Measurements from ENCODE around the gene CREB5. TPM values are rescaled to one million over a fixed set of nuclear protein-coding genes. Genes with fewer than 3 reads are reported as not detected.

CREB5 gene
- total RNA-seq, 1 experiment from 2014 or later = 1.3 TPM

DNA sequence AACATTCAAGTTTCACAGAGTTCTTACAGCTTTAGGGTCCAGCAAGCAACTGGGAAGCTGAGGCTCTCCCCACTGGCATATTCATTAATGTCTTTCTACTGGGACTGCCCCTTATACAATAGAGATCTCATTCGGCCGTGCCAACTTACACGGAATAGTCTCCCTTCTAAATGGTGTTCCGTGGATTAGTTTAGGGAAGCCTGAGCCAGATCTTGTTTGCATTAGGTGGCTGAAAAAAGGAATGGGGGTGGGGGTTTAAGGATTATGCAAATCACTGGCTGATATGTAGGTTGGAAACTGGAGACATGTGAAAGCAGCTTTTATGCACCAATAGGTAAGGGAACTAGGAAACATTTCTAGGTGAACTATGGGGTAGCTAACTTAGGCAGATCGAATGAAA is 327.5 kb downstream of the CREB5 start:
- H3K27me3 Mint-ChIP-seq (ENCODE audit: low read depth) = no peaks in the 10 kb centered on the region; the same call in 1 of the 2 replicates
- POLR2A ChIA-PET = no interaction called here
- DNase-seq (ENCODE audit: low spot score) = no peak
- peaks cover 3% of the 10 kb centered on the region; the same call in 1 of the 2 replicates for H3K9me3 Mint-ChIP-seq
- H3K4me3 Mint-ChIP-seq = no peak overlapping the region
- peak; percentile 26 for ATAC-seq
- H3K27ac Mint-ChIP-seq = peak overlapping the region; percentile 7; the same call in 1 of the 2 replicates
- no peak for TF ChIP-seq ZNF423 (CRISPR knock-in tag; IDR thresholded peaks at IDR 0.05)
- TF ChIP-seq, protein P1, sequence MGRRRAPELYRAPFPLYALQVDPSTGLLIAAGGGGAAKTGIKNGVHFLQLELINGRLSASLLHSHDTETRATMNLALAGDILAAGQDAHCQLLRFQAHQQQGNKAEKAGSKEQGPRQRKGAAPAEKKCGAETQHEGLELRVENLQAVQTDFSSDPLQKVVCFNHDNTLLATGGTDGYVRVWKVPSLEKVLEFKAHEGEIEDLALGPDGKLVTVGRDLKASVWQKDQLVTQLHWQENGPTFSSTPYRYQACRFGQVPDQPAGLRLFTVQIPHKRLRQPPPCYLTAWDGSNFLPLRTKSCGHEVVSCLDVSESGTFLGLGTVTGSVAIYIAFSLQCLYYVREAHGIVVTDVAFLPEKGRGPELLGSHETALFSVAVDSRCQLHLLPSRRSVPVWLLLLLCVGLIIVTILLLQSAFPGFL (CRISPR knock-in tag; IDR thresholded peaks at IDR 0.05; ENCODE audit: borderline replicate concordance) = no peak
- TF ChIP-seq, protein P2, sequence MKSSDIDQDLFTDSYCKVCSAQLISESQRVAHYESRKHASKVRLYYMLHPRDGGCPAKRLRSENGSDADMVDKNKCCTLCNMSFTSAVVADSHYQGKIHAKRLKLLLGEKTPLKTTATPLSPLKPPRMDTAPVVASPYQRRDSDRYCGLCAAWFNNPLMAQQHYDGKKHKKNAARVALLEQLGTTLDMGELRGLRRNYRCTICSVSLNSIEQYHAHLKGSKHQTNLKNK (CRISPR knock-in tag; IDR thresholded peaks at IDR 0.05) = no peak
- TF ChIP-seq, protein P3, sequence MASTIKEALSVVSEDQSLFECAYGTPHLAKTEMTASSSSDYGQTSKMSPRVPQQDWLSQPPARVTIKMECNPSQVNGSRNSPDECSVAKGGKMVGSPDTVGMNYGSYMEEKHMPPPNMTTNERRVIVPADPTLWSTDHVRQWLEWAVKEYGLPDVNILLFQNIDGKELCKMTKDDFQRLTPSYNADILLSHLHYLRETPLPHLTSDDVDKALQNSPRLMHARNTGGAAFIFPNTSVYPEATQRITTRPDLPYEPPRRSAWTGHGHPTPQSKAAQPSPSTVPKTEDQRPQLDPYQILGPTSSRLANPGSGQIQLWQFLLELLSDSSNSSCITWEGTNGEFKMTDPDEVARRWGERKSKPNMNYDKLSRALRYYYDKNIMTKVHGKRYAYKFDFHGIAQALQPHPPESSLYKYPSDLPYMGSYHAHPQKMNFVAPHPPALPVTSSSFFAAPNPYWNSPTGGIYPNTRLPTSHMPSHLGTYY (CRISPR knock-in tag; IDR thresholded peaks at IDR 0.05) = no peak
- TF ChIP-seq, protein P4, sequence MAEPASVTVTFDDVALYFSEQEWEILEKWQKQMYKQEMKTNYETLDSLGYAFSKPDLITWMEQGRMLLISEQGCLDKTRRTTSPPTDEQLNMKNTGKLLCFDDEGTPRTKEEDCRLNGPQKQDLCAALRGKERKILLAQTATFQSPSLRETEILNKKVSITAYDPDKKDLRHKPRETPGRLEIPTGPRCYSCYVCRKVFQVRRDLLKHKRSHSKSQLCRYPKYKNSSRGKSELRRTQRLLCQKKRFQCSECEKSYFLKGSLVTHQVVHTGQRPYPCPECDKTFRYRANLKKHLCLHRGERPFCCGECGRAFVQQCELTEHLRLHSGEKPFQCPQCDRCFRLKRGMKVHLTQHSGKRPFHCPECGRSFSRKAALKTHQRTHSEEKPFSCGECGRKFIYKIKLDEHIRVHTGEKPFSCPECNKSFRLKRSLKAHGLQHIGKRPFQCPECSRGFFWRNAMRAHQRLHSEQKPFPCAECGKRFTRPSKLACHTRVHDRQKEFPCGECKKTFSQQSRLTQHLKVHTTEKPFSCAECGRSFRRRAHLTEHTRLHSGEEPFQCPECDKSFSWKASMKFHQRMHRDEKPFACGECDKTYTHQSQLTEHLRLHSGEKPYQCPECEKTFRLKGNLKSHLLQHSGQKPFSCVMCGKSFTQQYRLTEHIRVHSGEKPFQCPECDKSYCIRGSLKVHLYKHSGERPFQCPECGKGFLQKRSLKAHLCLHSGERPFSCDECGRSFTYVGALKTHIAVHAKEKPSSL (CRISPR knock-in tag; conservative IDR thresholded peaks at IDR 0.05) = no peak
- CTCF ChIA-PET = no interaction called here
- H3K4me1 Mint-ChIP-seq = peaks cover 25% of the 10 kb centered on the region
- H3K36me3 Mint-ChIP-seq = no peaks in the 10 kb centered on the region; the same call in 1 of the 2 replicates

DNA sequence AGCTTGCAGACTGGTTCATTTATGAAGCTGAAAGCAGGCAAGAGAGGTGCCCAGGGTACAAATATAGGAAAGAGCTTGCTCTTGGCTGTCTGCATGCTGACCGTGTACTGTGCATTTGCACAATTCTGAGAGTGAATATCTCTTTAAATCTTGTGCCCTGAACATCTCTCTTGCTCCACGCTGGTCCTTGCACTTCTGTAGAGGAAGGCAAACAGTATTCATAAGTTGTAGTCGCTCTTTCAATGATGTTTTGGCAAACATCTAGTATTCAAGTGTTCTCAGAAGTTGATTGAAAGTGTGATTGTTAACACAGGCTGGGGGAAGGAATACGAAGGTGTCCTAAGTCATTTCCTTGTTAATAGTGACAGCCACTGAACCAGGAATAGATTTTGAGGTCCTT is 332.6 kb downstream of the CREB5 start:
- POLR2A ChIA-PET = no interaction called here
- TF ChIP-seq ATF1 (CRISPR knock-in tag; IDR thresholded peaks at IDR 0.05) (no peak), TCF7 (CRISPR knock-in tag; IDR thresholded peaks at IDR 0.05; ENCODE audit: low read depth) (no peak), ZNF671 (CRISPR knock-in tag; IDR thresholded peaks at IDR 0.05) (no peak)
- TF ChIP-seq, protein P5, sequence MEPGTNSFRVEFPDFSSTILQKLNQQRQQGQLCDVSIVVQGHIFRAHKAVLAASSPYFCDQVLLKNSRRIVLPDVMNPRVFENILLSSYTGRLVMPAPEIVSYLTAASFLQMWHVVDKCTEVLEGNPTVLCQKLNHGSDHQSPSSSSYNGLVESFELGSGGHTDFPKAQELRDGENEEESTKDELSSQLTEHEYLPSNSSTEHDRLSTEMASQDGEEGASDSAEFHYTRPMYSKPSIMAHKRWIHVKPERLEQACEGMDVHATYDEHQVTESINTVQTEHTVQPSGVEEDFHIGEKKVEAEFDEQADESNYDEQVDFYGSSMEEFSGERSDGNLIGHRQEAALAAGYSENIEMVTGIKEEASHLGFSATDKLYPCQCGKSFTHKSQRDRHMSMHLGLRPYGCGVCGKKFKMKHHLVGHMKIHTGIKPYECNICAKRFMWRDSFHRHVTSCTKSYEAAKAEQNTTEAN (CRISPR knock-in tag; IDR thresholded peaks at IDR 0.05) = no peak
- TF ChIP-seq, protein P6, sequence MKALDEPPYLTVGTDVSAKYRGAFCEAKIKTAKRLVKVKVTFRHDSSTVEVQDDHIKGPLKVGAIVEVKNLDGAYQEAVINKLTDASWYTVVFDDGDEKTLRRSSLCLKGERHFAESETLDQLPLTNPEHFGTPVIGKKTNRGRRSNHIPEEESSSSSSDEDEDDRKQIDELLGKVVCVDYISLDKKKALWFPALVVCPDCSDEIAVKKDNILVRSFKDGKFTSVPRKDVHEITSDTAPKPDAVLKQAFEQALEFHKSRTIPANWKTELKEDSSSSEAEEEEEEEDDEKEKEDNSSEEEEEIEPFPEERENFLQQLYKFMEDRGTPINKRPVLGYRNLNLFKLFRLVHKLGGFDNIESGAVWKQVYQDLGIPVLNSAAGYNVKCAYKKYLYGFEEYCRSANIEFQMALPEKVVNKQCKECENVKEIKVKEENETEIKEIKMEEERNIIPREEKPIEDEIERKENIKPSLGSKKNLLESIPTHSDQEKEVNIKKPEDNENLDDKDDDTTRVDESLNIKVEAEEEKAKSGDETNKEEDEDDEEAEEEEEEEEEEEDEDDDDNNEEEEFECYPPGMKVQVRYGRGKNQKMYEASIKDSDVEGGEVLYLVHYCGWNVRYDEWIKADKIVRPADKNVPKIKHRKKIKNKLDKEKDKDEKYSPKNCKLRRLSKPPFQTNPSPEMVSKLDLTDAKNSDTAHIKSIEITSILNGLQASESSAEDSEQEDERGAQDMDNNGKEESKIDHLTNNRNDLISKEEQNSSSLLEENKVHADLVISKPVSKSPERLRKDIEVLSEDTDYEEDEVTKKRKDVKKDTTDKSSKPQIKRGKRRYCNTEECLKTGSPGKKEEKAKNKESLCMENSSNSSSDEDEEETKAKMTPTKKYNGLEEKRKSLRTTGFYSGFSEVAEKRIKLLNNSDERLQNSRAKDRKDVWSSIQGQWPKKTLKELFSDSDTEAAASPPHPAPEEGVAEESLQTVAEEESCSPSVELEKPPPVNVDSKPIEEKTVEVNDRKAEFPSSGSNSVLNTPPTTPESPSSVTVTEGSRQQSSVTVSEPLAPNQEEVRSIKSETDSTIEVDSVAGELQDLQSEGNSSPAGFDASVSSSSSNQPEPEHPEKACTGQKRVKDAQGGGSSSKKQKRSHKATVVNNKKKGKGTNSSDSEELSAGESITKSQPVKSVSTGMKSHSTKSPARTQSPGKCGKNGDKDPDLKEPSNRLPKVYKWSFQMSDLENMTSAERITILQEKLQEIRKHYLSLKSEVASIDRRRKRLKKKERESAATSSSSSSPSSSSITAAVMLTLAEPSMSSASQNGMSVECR (CRISPR knock-in tag; IDR thresholded peaks at IDR 0.05; ENCODE audit: borderline replicate concordance) = no peak
- TF ChIP-seq, protein P7, sequence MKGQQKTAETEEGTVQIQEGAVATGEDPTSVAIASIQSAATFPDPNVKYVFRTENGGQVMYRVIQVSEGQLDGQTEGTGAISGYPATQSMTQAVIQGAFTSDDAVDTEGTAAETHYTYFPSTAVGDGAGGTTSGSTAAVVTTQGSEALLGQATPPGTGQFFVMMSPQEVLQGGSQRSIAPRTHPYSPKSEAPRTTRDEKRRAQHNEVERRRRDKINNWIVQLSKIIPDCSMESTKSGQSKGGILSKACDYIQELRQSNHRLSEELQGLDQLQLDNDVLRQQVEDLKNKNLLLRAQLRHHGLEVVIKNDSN (CRISPR knock-in tag; IDR thresholded peaks at IDR 0.05) = no peak
- ATAC-seq (no peak), DNase-seq (ENCODE audit: low spot score) (no peak)
- peaks cover 24% of the 10 kb centered on the region for H3K4me1 Mint-ChIP-seq
- H3K4me3 Mint-ChIP-seq = no peak overlapping the region
- peaks cover 9% of the 10 kb centered on the region for H3K9me3 Mint-ChIP-seq
- no peaks in the 10 kb centered on the region; the same call in 1 of the 2 replicates for H3K36me3 Mint-ChIP-seq
- peaks cover 26% of the 10 kb centered on the region for H3K27me3 Mint-ChIP-seq (ENCODE audit: low read depth)
- CTCF ChIA-PET = no interaction called here
- H3K27ac Mint-ChIP-seq = no peak overlapping the region
